Measurements from ENCODE around the gene CDH11.

GRCh38 chr16:65104471-65104870 lies 17.4 kb downstream of the CDH11 start:
- TF ChIP-seq CTCF (conservative IDR thresholded peaks at IDR 0.05; ENCODE audit: low read depth, low read length): 0 out of 2 replicates have a peak, but pooled peaks have one; percentile 13
- no peak for TF ChIP-seq EZH2 (IDR thresholded peaks at IDR 0.05; ENCODE audit: borderline replicate concordance, low read depth, low read length, poor library complexity, severe bottlenecking)
